Measurements from ENCODE around the gene DLG3. TPM values are rescaled to one million over a fixed set of nuclear protein-coding genes. Genes with fewer than 3 reads are reported as not detected.

Gene DLG3
- polyA plus RNA-seq, 1 experiment, result 9.8 TPM

DNA sequence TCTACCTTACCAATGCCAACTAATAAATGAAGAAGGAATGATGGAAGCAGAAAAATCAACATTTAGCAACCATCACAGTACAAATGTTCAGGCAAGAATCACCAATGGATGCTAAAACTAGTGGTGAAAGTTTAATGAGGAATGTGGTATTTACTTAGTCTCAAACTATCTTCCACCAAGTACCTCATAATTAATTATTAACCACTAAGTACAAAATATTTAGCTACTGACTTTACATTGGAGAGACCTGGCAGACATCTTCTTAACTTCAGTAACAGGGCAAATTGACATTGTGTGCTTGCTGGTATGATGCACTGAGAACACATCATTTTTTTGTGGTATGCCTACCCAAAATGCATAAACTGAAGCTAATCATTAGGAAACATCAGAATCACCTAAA lies 82.4 kb downstream of the DLG3 start:
- POLR2A ChIA-PET, result no interaction called here
- DNase-seq (ENCODE audit: low read depth), result no peak
- CTCF ChIA-PET, result no interaction called here
- no peaks in the 10 kb centered on the region for H3K27me3 ChIP-seq (ENCODE audit: control insufficient read depth, insufficient read depth, low read length)
- H3K36me3 ChIP-seq (ENCODE audit: control insufficient read depth, insufficient read depth, low read length), result no peaks in the 10 kb centered on the region
- no peak overlapping the region for H3K4me3 ChIP-seq (ENCODE audit: low read depth, low read length)
- TF ChIP-seq, protein P1, sequence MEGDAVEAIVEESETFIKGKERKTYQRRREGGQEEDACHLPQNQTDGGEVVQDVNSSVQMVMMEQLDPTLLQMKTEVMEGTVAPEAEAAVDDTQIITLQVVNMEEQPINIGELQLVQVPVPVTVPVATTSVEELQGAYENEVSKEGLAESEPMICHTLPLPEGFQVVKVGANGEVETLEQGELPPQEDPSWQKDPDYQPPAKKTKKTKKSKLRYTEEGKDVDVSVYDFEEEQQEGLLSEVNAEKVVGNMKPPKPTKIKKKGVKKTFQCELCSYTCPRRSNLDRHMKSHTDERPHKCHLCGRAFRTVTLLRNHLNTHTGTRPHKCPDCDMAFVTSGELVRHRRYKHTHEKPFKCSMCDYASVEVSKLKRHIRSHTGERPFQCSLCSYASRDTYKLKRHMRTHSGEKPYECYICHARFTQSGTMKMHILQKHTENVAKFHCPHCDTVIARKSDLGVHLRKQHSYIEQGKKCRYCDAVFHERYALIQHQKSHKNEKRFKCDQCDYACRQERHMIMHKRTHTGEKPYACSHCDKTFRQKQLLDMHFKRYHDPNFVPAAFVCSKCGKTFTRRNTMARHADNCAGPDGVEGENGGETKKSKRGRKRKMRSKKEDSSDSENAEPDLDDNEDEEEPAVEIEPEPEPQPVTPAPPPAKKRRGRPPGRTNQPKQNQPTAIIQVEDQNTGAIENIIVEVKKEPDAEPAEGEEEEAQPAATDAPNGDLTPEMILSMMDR (IDR thresholded peaks at IDR 0.05; ENCODE audit: insufficient read depth, low read depth, low read length), result no peak

DNA sequence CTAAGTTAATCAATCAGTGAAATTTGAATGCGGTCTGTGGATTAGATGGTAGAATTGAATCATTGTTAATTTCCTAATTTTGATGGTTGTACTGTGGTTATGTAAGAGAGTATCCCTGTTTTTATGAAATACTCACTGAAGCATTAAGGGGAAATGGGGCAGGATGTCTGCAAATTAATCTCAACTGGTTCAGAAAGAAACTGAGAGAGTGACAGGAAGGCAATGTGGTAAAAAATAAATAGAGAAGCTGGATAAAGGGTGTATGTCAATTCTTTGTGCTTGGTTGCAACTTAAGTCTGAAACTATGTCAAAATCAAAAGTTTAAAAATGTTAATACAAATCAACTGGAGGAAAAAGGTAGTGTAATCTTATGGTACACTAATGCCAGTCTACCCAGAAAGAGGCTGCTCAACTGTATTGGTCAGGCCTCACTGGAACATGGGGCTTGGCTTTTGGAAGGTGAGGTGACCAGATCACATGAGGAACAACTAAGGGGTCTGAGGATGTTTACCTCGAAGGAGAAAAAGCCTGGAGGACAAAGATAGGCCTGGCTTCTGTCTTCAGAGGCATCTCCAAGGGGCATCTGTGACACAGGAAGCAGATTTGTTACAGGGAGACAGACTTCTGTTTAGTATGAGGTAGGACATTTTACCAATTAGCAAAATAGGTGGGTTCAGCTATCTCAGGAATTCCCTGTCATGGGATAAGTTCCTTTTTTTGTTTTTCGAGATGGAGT lies 83.1 kb downstream of the DLG3 start:
- Histone ChIP-seq H3K36me3 (ENCODE audit: control insufficient read depth, insufficient read depth, low read length) (no peaks in the 10 kb centered on the region), H3K27me3 (ENCODE audit: control insufficient read depth, insufficient read depth, low read length) (no peaks in the 10 kb centered on the region), H3K4me3 (ENCODE audit: low read depth, low read length) (no peak overlapping the region)
- POLR2A ChIA-PET, result no interaction called here
- CTCF ChIA-PET, result no interaction called here
- DNase-seq (ENCODE audit: low read depth), result no peak
- TF ChIP-seq, protein P1 (IDR thresholded peaks at IDR 0.05; ENCODE audit: insufficient read depth, low read depth, low read length), result no peak

GRCh38 chrX:70535198-70535597 lies 90.6 kb downstream of the DLG3 start:
- TF ChIP-seq, protein P1 (IDR thresholded peaks at IDR 0.05; ENCODE audit: insufficient read depth, low read depth, low read length), result no peak
- Histone ChIP-seq H3K4me3 (ENCODE audit: low read depth, low read length) (no peak overlapping the region), H3K36me3 (ENCODE audit: control insufficient read depth, insufficient read depth, low read length) (no peaks in the 10 kb centered on the region), H3K27me3 (ENCODE audit: control insufficient read depth, insufficient read depth, low read length) (no peaks in the 10 kb centered on the region)
- ChIA-PET CTCF (no interaction called here), POLR2A (no interaction called here)
- no peak for DNase-seq (ENCODE audit: low read depth)

- H3K36me3 ChIP-seq (ENCODE audit: control insufficient read depth, insufficient read depth, low read length), result no peaks in the 10 kb centered on the region
These were observed 104.8 kb downstream of the DLG3 start for GRCh38 chrX:70549429-70549828.

GRCh38 chrX:70552130-70552704 lies 107.6 kb downstream of the DLG3 start:
- ChIA-PET CTCF (interaction anchor here (0.5 to 2.2 kb wide), 2 partner anchors 78 to 99 kb away, joined by 3 to 4 read pairs; no protein-coding TSS in a partner anchor), POLR2A (interaction anchor here (0.7 kb wide), 1 partner anchor 92 kb away, joined by 6 read pairs; no protein-coding TSS in a partner anchor)
- Histone ChIP-seq H3K4me3 (ENCODE audit: low read depth, low read length) (no peak overlapping the region), H3K36me3 (ENCODE audit: control insufficient read depth, insufficient read depth, low read length) (no peaks in the 10 kb centered on the region), H3K27me3 (ENCODE audit: control insufficient read depth, insufficient read depth, low read length) (no peaks in the 10 kb centered on the region)
- TF ChIP-seq, protein P1 (IDR thresholded peaks at IDR 0.05; ENCODE audit: insufficient read depth, low read depth, low read length), result no peak
- no peak for DNase-seq (ENCODE audit: low read depth)

More at GRCh38 chrX:70549429-70549828, 104.8 kb downstream of the DLG3 start:
- Histone ChIP-seq H3K27me3 (ENCODE audit: control insufficient read depth, insufficient read depth, low read length) (no peaks in the 10 kb centered on the region), H3K4me3 (ENCODE audit: low read depth, low read length) (no peak overlapping the region)
- CTCF ChIA-PET, result no interaction called here
- TF ChIP-seq, protein P1 (IDR thresholded peaks at IDR 0.05; ENCODE audit: insufficient read depth, low read depth, low read length), result no peak
- POLR2A ChIA-PET, result no interaction called here
- no peak for DNase-seq (ENCODE audit: low read depth)
